GM19193 (cell line): Measurements from ENCODE around the gene TSTD2.

Experiments
- POLR2A ChIP-seq: IDR thresholded peaks from 4 replicates; pipeline ENCODE4 v1.6.1; 2011; ENCODE audit not compliant: insufficient read depth, insufficient read length; ENCODE audit errors: extremely low read depth

The TSTD2 gene

GRCh38 chr9:97572196-97572891 lies 60.8 kb downstream of the TSTD2 start:
- no peak for TF ChIP-seq POLR2A

- TF ChIP-seq POLR2A: no peak
Observed at GRCh38 chr9:97571664-97572063, 61.5 kb downstream of the TSTD2 start.

GRCh38 chr9:97570899-97571298 lies 62.3 kb downstream of the TSTD2 start:
- TF ChIP-seq POLR2A: no peak

GRCh38 chr9:97568461-97569275 lies 64.5 kb downstream of the TSTD2 start:
- TF ChIP-seq POLR2A: no peak

GRCh38 chr9:97567894-97568202 lies 65.3 kb downstream of the TSTD2 start:
- TF ChIP-seq POLR2A: no peak

- no peak for TF ChIP-seq POLR2A
Observed at GRCh38 chr9:97567182-97567893, 65.8 kb downstream of the TSTD2 start.

- TF ChIP-seq POLR2A: no peak
Observed at GRCh38 chr9:97565262-97565661, 67.9 kb downstream of the TSTD2 start.

GRCh38 chr9:97564291-97565175 lies 68.6 kb downstream of the TSTD2 start:
- no peak for TF ChIP-seq POLR2A

GRCh38 chr9:97563458-97564135 lies 69.6 kb downstream of the TSTD2 start:
- no peak for TF ChIP-seq POLR2A

- TF ChIP-seq POLR2A: no peak
Observed at GRCh38 chr9:97562542-97562941, 70.6 kb downstream of the TSTD2 start.

- TF ChIP-seq POLR2A: no peak
Observed at GRCh38 chr9:97561501-97561900, 71.7 kb downstream of the TSTD2 start.

- no peak for TF ChIP-seq POLR2A
Observed at GRCh38 chr9:97560851-97561250, 72.3 kb downstream of the TSTD2 start.

GRCh38 chr9:97560154-97560553 lies 73.0 kb downstream of the TSTD2 start:
- no peak for TF ChIP-seq POLR2A

- no peak for TF ChIP-seq POLR2A
Observed at GRCh38 chr9:97559111-97559514, 74.1 kb downstream of the TSTD2 start.
